HG02840 (cell line): Measurements from ENCODE around the gene BHMT2.

Experiments
- ATAC-seq: cut with Tn5 transposase; IDR thresholded peaks from one replicate; pipeline ENCODE4 v1.9.1; 2021; ENCODE audit warnings: mild to moderate bottlenecking, moderate library complexity, moderate number of reproducible peaks; ENCODE audit not compliant: unreplicated experiment, low FRiP score

The BHMT2 gene, protein sequence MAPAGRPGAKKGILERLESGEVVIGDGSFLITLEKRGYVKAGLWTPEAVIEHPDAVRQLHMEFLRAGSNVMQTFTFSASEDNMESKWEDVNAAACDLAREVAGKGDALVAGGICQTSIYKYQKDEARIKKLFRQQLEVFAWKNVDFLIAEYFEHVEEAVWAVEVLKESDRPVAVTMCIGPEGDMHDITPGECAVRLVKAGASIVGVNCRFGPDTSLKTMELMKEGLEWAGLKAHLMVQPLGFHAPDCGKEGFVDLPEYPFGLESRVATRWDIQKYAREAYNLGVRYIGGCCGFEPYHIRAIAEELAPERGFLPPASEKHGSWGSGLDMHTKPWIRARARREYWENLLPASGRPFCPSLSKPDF

GRCh38 chr5:79069488-79070349, at the start of gene BHMT2, which contains the start of gene DMGDH:
BHMT2 (plus strand) TSS chr5:79069767; CDS start chr5:79069783, 16 bp downstream.
DMGDH (minus strand) TSS chr5:79069674; CDS start chr5:79069620, 54 bp downstream.
- ATAC-seq: no peak

- ATAC-seq: no peak
Measured at GRCh38 chr5:79020861-79021561, 48.6 kb upstream of the BHMT2 start.

- no peak for ATAC-seq
Measured at GRCh38 chr5:79021753-79022152, 47.8 kb upstream of the BHMT2 start.

- ATAC-seq: no peak
Measured at GRCh38 chr5:79022771-79023170, 46.8 kb upstream of the BHMT2 start.

- no peak for ATAC-seq
Measured at GRCh38 chr5:79023348-79023747, 46.2 kb upstream of the BHMT2 start.

DNA sequence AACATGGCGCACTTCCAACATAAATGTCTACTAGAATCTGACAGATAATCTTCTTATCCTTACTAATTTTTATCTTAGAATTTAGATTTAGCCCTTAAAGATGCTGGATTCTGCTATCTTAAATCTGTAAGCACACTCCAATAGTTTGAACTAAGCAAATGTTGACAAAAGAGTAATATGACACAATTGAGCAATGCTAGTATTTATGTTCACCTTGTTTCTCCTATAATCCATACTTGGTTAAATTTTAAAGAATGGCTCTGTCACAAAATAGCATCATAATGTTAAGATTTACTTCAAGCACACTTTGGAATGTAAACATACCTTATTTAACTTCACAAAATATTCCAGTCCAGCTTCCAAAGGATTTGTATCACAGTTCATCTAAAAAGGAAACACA, 45.6 kb upstream of the BHMT2 start:
- ATAC-seq: no peak

- no peak for ATAC-seq
Measured at GRCh38 chr5:79025054-79025472, 44.5 kb upstream of the BHMT2 start.

DNA sequence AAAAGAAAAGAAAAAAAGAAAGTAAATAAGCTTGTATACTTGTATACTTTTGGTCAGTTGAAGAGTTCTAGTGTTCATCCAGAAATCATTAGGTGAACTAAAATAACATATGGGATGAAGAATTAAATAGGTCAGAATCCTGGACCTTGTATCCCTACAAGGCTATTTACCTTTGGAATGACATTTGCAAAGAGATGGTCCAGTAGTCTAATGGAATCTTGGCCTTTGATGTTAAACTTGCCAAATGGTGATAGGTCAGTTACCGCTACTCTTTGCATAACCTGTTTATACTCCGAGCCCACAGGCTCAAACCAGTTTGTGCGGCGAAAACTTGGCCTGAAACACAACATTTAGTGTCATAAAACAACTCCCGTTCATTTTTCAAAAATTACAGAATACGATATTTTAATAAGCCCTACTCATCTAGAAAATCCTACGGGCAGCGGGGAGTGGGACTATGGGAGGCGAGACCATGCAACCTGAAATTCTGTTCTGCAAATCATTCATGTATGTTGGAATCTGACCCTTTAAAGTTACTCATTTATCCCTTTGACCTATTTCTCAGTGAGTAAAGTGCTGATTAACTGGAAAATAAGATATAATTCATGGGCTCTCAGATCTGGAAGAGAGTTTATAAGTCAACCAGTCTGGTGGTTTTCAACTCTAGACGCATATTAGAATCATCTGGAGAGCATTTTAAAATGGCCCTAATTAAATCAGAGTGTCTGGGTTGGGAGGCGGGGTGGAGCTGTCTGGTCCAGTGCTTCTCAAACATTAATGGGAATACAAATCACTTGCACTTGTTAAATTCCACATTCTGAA, 38.7 kb upstream of the BHMT2 start:
- no peak for ATAC-seq

GRCh38 chr5:79031485-79031867, 38.1 kb upstream of the BHMT2 start:
- no peak for ATAC-seq

DNA sequence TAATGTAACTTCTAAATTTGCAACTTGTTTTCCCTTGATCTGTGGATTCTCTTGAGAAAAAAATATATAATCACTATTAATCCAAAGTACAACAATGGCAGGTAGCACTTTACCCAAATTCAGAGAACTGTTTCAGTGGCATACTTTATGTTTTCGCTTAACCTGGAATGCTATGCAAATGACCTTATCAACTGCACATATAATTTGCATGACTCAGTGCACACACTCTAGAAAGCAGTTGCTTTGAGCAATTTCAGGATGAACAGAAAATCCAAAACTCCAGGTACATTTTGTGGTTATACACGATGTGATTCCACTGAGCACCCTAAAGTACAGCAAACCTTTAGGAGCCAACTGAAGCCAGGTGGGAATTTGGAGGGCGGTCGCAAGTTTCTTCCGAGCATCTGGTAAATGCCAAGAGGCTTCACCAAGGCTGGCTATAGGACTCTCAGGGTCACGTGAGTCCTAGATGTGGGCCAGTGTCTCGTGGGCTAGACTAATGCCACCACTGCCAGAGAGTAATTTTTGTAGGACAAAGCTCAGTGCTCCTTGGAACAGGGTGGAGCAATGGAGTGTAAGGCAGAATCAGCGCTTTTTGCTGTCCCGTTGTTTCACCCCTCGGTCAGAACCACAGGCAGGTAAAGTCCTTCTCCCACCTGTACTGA, 37.4 kb upstream of the BHMT2 start:
- ATAC-seq: no peak

GRCh38 chr5:79032782-79033181, 36.8 kb upstream of the BHMT2 start:
- no peak for ATAC-seq

GRCh38 chr5:79035237-79035636, 34.3 kb upstream of the BHMT2 start:
- ATAC-seq: no peak

DNA sequence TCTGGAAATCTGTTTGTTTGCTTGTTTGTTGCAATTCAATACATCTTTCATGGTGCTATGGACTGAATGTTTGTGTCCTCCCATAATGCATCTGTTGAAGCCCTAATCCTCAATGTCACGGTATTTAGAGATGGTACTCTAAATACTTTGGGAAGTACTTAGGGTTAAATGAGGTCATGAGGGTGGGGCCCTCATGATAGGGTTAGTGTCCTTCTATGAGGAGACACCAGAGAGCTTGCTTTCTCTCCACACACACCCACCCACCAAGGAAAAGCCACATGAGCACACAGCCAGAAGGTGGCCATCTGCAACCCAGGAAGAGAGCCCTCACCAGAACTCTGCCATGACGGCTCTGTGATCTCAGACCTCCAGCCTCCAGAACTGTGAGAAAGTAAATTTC, 32.8 kb upstream of the BHMT2 start:
- no peak for ATAC-seq

DNA sequence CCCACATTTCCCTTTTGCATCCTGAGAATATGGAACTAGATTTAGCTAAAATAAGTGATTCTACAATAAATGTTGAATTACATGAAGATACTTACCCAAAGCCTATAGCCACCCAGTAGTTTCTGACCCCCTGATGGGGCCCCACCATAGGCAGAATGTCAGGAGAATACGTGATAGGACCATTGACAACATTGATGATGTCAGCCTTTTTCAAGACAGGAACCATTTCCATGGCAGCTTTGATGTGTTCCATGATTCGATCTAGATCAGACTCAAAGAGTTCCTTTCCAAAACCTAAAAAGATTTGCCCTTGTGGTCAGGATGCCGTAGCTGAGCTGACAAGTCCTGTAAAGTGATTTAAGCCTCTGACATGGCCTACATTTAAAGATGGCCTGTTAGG, 27.4 kb upstream of the BHMT2 start:
- no peak for ATAC-seq

DNA sequence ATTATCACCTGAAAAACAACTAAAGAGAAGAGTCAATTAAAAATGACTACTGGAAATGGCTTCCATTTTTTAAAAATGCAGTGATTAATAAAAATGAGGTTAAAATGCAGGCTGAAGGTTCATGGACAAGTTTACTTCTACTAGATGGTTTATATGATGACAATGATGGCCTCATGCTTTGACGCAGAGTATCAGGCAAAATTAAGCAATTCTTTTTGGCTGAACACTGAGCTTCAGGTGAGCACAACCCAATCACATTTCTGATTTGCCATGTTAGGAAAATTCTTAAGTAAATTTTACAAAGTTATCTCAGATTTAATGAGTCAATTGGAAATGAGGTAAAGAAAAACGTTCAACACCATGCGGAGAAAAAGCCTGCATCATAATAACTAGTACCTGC, 22.4 kb upstream of the BHMT2 start:
- no peak for ATAC-seq

GRCh38 chr5:79048437-79048836, 21.1 kb upstream of the BHMT2 start:
- no peak for ATAC-seq

DNA sequence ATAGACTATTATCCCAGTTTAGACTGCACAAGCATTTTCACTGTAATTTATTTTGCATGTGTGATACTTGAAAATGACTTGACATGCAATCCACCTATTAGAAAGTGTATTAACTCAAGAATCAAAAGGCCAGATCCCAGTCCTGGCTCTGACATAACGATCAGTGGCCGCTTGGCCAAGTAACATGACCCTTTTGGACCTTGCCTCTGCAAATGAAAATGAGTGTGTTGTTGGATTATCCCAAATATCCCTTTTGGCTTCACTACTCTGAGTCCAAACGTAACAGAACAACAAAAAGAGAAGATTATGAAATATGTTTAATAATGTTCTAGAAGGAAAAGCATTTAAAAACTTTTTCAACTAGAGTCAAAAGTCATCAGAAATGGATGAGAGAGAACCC, 19.1 kb upstream of the BHMT2 start:
- ATAC-seq: no peak

- ATAC-seq: no peak
Measured at GRCh38 chr5:79053321-79053720, 16.2 kb upstream of the BHMT2 start.

DNA sequence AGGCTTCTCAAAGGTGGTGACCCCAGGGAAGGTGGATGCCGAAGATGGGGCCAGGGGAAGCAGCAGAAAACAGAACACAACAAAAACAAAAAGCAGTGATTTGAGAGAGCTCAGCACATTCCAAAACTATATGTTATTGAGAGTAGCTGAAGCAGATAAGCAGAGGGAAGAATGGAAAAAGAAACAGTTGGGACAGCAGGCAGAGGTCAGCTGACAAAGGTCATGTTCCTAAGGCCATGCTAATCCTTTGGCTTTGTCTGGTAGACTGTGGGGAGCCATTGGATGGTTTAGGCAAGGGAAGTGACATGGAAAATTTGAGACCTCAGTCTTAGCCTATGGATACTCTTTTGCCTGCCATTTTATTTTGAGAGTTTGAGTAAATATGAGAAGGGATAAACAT, 14.6 kb upstream of the BHMT2 start:
- no peak for ATAC-seq

DNA sequence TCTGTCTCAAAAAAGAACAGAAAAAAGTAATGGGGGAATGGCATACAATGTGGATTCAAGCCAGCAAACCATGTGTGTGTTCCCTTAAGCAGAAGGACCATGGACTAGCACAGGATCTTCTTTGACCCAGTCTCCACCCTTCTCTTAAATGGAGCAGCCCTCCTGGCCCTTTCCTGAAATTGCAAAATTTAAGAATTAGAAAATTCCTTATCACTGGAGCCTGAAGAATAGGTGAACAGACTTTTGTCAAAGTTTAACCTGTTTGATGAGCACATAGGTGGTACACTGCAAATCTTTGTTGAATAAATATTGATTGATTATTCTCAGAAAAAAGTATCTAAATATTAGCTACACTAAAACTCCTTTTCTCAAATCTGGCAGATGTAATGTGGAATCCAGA, 12.7 kb upstream of the BHMT2 start:
- ATAC-seq: no peak
